HL-60 (cell line): ENCODE results near the gene TBX2.
A peak's percentile ranks its signal among the peaks of the same experiment; 100 is the strongest.

Experiments used
- DNase-seq, 2 experiments: peaks; one replicate each; pipeline ENCODE4 v3.0.0-alpha.2; 2010 to 2020; ENCODE audit warnings: low read depth in 1 of 2, low spot score in 1 of 2
- H3K27ac ChIP-seq: fragments of 250-450 bp; sonication (Bioruptor Pico); replicated peaks from 2 replicates; pipeline ENCODE4 v1.5.1; 2020; ENCODE audit warnings: mild to moderate bottlenecking, moderate library complexity
- H3K27me3 ChIP-seq: fragments of 250-450 bp; sonication (Bioruptor Pico); 2 replicates; pipeline ENCODE4 v1.5.1; 2021; ENCODE audit warnings: mild to moderate bottlenecking, moderate library complexity; ENCODE audit not compliant: insufficient read depth, poor library complexity, severe bottlenecking
- H3K4me3 ChIP-seq: replicated peaks from 2 replicates; pipeline ENCODE4 v1.5.1; 2011; ENCODE audit warnings: mild to moderate bottlenecking, control low read depth, low read length; ENCODE audit not compliant: insufficient read depth
- CTCF ChIP-seq: IDR thresholded peaks from one replicate; pipeline ENCODE4 v1.5.1; 2011; ENCODE audit warnings: low read length, control low read depth, inconsistent platforms; ENCODE audit not compliant: insufficient read depth
- GABPA ChIP-seq: IDR thresholded peaks from 2 replicates; pipeline ENCODE4 v1.6.1; 2012; ENCODE audit warnings: low read depth
- POLR2AphosphoS5 ChIP-seq: IDR thresholded peaks from 2 replicates; pipeline ENCODE4 v1.6.1; 2012; ENCODE audit warnings: low read depth
- REST ChIP-seq: IDR thresholded peaks from 2 replicates; pipeline ENCODE4 v1.6.1; 2012; ENCODE audit warnings: low read depth; ENCODE audit not compliant: insufficient replicate concordance
- SPI1 ChIP-seq: IDR thresholded peaks from 2 replicates; pipeline ENCODE4 v1.6.1; 2012; ENCODE audit warnings: low read depth, mild to moderate bottlenecking, borderline replicate concordance

Gene TBX2

GRCh38 chr17:61387511-61388305, 11.9 kb upstream of the TBX2 start:
- no peak overlapping the region for H3K4me3 ChIP-seq
- no peaks in the 10 kb centered on the region for H3K27me3 ChIP-seq
- no peak for DNase-seq
- no peak overlapping the region for H3K27ac ChIP-seq
- TF ChIP-seq SPI1: no peak
- no peak for TF ChIP-seq POLR2AphosphoS5
- TF ChIP-seq GABPA: no peak

- no peak overlapping the region for H3K4me3 ChIP-seq
- H3K27me3 ChIP-seq: no peaks in the 10 kb centered on the region
- no peak for DNase-seq
- TF ChIP-seq CTCF (no peak), GABPA (no peak), SPI1 (no peak), POLR2AphosphoS5 (no peak), REST (no peak)
- no peak overlapping the region for H3K27ac ChIP-seq
Observed at GRCh38 chr17:61388561-61389356, 10.9 kb upstream of the TBX2 start.

- H3K27ac ChIP-seq: no peak overlapping the region
- H3K27me3 ChIP-seq: peaks cover under 1% of the 10 kb centered on the region
Observed at GRCh38 chr17:61389670-61390478, 9.8 kb upstream of the TBX2 start.

More at GRCh38 chr17:61389670-61390478, 9.8 kb upstream of the TBX2 start:
- no peak for TF ChIP-seq REST
- peak; percentile 38 for TF ChIP-seq CTCF
- peak in 1 of 2 experiments; percentile 31 for DNase-seq
- H3K4me3 ChIP-seq: no peak overlapping the region
